GM20431 (cell line): ENCODE results near the gene DHTKD1.
"Not testable (repeated sequence)": the region's sequence is repeated elsewhere in the genome, so short reads cannot be mapped to it uniquely, and the experiment has no call there.

Experiments used
- in situ Hi-C: fragments of 300-500 bp; cut with MseI, MboI; formaldehyde crosslinking; loops from one replicate; pipeline ENCODE4 v1.15.0; 2020; ENCODE audit warnings: low sequenced_read_pairs; ENCODE audit not compliant: unreplicated experiment

DHTKD1 gene

GRCh38 chr10:12061124-12061523 is 7.6 kb upstream of the DHTKD1 start:
- in situ Hi-C loops: no loop called here

GRCh38 chr10:12062754-12063482 is 5.8 kb upstream of the DHTKD1 start:
- in situ Hi-C loops: no loop called here

- in situ Hi-C loops: no loop called here
Measured at GRCh38 chr10:12063483-12063818, 5.3 kb upstream of the DHTKD1 start.

- in situ Hi-C loops: no loop called here
Measured at GRCh38 chr10:12067336-12067735, 1.4 kb upstream of the DHTKD1 start.

- in situ Hi-C loops: not testable (repeated sequence)
Measured at GRCh38 chr10:12071441-12071840, 2.7 kb downstream of the DHTKD1 start.

GRCh38 chr10:12073526-12073925 is 4.8 kb downstream of the DHTKD1 start:
- in situ Hi-C loops: no loop called here

- in situ Hi-C loops: no loop called here
Measured at GRCh38 chr10:12077580-12078180, 8.9 kb downstream of the DHTKD1 start.

- in situ Hi-C loops: no loop called here
Measured at GRCh38 chr10:12081470-12081869, 12.7 kb downstream of the DHTKD1 start.

GRCh38 chr10:12081879-12082557 is 13.3 kb downstream of the DHTKD1 start:
- in situ Hi-C loops: no loop called here

GRCh38 chr10:12088919-12089318 is 20.2 kb downstream of the DHTKD1 start:
- in situ Hi-C loops: no loop called here

GRCh38 chr10:12091421-12091820 is 22.7 kb downstream of the DHTKD1 start:
- in situ Hi-C loops: no loop called here

GRCh38 chr10:12097361-12097760 is 28.6 kb downstream of the DHTKD1 start:
- in situ Hi-C loops: not testable (repeated sequence)

- in situ Hi-C loops: no loop called here
Measured at GRCh38 chr10:12097791-12098190, 29.0 kb downstream of the DHTKD1 start.

GRCh38 chr10:12098966-12099365 is 30.2 kb downstream of the DHTKD1 start:
- in situ Hi-C loops: no loop called here

- in situ Hi-C loops: no loop called here
Measured at GRCh38 chr10:12103802-12104201, 35.0 kb downstream of the DHTKD1 start.

- in situ Hi-C loops: no loop called here
Measured at GRCh38 chr10:12107781-12108180, 39.0 kb downstream of the DHTKD1 start.

GRCh38 chr10:12109286-12109685 is 40.5 kb downstream of the DHTKD1 start:
- in situ Hi-C loops: no loop called here

- in situ Hi-C loops: no loop called here
Measured at GRCh38 chr10:12111528-12111927, 42.8 kb downstream of the DHTKD1 start.

GRCh38 chr10:12113627-12114026 is 44.9 kb downstream of the DHTKD1 start:
- in situ Hi-C loops: no loop called here

GRCh38 chr10:12121673-12122072 is 52.9 kb downstream of the DHTKD1 start:
- in situ Hi-C loops: no loop called here
